Right forelimb (tissue), 1 donor: Measurements from ENCODE around the gene F2RL1.
"Not testable (repeated sequence)": the region's sequence is repeated elsewhere in the genome, so short reads cannot be mapped to it uniquely, and the experiment has no call there.

Experiments
- DNase-seq: peaks from one replicate; pipeline ENCODE4 v3.0.0-alpha.2; 2018

The F2RL1 gene

DNA sequence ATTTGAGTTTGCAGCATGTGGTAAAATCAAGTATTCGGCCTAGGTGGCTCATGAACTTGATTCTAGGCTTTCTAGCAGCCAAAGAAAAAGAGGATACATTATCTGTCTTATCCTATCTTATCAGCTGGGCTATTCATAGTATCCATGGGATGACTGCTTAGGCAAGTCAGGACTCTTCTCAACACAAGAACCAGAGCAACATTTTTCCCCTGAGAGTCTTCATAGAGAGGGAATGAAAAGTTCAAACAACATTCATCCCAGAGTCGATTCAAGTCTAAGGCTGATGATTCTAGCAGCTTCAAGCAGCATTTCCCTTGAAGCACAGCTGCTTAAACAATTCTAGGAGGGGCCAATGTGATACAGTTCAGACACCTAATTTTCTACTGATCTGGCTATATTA, 33.9 kb downstream of the F2RL1 start:
- DNase-seq, result no peak

- not testable (repeated sequence) for DNase-seq
Measured at GRCh38 chr5:76853741-76854140, 34.9 kb downstream of the F2RL1 start.

GRCh38 chr5:76854644-76855043, 35.8 kb downstream of the F2RL1 start:
- no peak for DNase-seq

DNA sequence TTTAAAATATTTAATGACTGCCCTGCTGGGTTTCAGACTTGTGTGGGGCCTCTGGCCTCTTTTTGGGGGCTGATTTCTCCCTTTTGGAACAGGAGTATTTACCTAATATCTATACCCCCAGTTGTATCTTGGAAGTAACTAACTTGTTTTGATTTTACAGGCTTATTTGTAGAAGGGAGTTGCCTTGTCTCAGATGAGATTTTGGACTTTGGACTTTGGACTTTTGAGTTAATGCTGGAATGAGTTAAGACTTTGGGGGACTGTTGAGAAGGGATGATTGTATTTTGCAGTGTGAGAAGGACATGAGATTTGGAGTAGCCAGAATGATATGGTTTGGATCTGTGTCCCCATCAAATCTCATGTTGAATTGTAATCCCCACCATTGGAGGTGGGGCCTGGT, 36.7 kb downstream of the F2RL1 start:
- DNase-seq, result not testable (repeated sequence)

DNA sequence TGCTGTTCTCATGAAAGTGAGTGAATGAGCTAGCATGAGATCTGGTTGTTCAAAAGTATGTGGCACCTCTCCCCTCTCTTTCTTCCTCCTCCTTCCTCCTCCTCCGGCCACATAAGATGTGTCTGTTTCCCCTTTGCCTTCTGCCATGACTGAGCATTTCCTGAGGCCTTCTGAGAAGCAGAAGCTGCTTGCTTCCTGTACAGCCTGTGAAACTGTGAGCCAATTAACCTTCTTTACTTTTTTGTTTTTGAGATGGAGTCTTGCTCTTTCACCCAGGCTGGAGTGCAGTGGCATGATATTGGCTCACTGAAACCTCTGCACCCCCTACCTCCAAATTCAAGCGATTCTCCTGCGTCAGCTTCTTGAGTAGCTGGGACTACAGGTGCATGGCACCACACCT, 37.1 kb downstream of the F2RL1 start:
- DNase-seq, result no peak

DNA sequence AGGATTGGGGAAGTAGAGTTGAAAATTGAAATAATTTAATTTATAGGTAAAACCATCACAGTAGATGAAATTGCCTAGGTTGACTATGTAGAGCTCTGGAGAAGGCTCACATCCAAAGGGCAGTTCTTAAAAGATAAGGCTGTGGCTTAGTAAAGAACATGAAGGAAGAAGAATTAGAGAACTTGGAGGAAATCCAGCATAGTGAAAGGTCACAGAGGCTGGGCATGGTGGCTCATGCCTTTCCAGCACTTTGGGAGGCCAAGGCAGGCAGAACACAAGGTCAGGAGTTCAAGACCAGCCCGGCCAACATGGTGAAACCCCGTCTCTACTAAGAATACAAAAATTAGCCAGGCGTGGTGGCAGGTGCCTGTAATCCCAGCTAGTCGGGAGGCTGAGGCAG, 38.0 kb downstream of the F2RL1 start:
- DNase-seq, result not testable (repeated sequence)

DNA sequence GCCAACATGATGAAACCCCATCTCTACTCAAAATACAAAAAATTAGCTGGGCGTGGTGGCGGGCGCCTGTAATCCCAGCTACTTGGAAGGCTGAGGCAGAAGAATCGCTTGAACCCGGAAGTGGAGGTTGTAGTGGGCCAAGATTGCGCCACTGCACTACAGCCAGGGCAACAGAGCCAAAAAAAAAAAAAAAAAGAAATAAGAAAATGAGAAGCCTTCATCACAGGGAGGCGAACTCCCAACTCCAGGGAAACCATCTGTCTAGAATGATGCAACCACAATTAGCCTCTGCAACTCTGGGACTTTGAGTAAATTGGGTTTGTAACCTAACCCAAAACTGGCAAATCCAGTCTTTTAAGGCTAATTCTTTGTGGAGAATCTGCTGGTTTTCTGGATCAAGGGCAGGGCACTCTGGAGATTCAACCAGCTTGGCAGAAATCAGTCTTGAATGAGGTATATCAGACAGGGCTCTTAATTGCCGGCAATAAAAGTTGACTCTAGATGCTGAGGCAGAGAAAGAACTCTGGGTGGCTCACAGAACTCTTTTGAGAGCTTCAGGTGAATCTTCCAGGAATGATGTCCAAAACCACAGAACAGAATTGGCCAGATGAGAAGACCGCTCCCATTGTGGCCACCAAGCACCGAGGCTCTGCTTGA, 40.9 kb downstream of the F2RL1 start:
- no peak for DNase-seq

DNA sequence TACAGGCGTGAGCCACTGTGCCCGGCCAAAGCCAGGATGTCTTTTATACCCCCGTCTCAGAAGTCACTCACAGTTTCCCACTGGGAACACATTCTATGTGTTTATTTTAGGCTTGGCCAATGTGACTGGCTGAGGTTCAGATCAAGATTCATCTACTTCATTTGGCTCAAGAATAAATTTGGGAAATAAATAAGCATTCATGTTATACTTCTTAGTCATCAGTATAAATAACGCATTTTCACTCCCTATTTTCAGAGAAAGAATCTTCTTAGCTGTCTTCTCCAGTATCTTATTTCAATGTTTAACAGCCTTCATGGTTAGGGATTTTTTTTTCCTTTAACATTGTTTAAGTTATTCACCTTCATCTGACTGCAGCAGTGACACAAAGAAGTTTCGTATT, 42.8 kb downstream of the F2RL1 start:
- DNase-seq, result no peak

DNA sequence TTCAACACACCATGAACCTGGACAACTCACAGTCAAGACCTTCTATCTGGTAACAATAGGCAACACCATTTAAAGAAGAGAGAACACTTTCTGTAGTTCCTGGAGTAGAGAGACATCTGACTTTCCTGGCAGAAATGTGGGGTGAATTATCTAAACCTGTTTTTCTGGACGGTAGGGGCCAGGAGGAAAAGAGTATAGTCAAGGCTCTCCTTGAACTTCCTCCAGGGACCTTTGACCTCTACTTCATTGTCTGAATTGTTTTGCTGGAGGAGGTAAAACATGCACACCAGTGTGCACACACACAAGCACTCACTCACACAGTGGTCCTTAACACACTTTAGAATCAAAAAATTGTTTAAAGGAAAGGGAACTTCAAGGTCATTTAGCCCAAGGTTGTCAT, 44.2 kb downstream of the F2RL1 start:
- no peak for DNase-seq

DNA sequence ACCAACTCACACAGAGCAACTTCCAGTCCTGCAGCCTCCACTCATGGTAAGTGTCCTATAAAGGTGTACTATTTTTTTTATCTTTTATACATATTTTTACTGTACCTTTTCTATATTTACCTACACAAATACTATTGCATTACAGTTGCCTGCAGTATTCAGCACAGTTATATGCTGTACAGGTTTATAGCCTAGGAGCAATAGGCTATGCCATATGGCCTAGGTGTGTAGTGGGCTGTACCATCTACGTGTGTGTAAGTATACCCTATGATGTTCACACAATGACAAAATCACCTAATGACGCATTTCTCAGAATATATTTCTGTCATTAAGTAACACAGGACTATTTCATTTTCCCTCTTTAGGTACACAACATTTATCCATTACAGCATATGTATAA, 47.7 kb downstream of the F2RL1 start:
- no peak for DNase-seq

DNA sequence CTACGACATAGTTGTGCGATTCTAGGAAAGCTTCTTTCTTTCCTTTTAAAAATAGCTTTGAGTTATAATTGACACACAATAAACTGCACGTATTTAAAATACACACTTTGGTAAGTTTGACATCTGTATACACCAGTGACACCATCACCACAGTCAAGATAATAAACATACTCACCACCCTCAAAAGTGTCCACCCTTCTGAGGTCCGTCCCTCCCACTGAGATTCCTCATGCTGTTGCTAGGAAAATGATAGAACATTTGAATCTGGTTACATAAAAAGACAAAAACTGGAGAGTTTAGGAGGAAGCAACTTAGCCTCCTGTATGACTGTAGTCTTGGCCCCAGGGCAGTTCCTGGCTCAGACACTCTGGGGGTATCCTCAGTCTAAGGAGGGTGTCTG, 48.2 kb downstream of the F2RL1 start:
- no peak for DNase-seq

GRCh38 chr5:76867827-76868693, 49.2 kb downstream of the F2RL1 start:
- peak; percentile 78 for DNase-seq

GRCh38 chr5:76870046-76870445, 51.2 kb downstream of the F2RL1 start:
- no peak for DNase-seq

DNA sequence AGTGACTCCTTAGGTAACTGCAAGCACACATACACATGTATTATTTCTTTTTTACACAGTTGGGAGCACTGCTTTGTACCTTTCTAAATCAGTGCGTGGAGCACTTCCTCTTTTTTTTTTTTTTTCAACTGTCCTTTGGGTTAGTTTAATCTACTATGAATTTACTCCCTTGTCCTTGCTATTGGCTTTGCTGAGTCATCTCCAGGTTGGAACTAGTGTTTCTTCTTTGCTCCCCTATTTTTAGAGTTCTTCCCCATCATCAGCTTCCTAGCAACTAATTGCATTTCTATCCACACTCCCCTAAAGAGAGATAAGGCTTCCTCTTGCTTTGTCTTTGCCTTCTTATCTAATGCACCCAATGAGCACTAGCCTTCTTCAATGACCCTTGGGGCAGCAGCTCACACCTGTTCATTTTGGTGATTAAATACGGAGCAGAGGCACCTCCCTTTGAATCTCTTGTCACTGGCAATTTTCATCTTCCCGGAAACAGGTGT, 55.3 kb downstream of the F2RL1 start:
- no peak for DNase-seq
